ENCODE measurements around the gene SPTB.

GRCh38 chr14:64928239-64929013 lies 48.7 kb upstream of the SPTB start:
- TF ChIP-seq POLR2A (IDR thresholded peaks at IDR 0.05; ENCODE audit: low read length): no peak
- TF ChIP-seq GATA1 (IDR thresholded peaks at IDR 0.05; ENCODE audit: low read depth, low read length): no peak
